ENCODE measurements around the gene CCDC39. TPM values are rescaled to one million over a fixed set of nuclear protein-coding genes. Genes with fewer than 3 reads are reported as not detected.
"Not testable (repeated sequence)": the region's sequence is repeated elsewhere in the genome, so short reads cannot be mapped to it uniquely, and the experiment has no call there.

CCDC39 gene
- total RNA-seq, 1 donor from 2014 or later = not detected

DNA sequence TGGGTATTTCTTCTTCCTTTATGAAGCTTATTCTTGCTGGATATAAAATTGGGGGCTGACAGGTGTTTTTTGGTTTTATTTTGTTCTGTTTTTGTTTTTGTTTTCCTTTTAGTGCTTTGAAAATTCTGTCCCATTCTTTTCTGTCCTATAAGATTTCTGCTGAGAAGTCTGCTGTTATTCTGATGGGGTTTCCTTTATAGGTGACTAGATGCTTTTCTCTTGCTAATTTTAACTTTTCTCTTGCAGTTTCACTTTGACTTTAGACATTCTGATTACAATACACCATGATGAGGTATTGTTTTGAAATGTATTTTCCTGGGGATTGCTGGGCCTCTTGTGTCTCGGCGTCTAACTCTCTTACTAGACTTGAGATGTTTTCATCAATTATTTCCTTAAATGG, 54.6 kb downstream of the CCDC39 start:
- no peak for DNase-seq (ENCODE audit: low read depth, low spot score)

DNA sequence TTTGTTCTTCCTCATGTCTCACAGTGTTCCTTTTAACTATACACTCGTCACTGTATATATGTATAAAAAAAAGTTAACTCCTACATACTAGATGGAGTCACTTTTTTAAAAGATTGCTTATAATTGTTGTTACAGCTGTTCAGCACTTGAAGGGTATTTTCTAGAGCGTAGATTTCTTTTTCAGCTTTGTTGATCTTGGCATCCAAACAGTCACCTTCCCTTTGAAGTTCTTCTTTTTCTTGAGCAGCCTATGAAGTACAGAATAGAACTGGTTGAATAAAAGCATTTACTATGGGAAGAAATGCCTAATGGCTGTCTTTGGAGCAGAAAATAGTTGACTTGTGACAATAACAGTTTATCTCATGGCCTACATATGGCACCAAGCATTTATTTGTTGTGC, 59.6 kb downstream of the CCDC39 start:
- peak; percentile 27 for DNase-seq (ENCODE audit: low read depth, low spot score)

DNA sequence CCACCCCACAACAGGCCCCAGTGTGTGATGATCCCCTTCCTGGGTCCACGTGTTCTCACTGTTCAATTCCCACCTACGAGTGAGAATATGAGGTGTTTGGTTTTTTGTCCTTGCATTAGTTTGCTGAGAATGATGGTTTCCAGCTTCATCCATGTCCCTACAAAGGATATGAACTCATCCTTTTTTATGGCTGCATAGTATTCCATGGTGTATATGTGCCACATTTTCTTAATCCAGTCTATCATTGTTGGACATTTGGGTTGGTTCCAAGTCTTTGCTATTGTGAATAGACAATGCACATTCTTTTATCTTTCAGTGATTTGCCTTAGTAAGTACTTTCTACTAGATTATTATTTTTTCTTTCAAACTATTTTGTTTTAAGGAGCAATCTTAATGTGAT, 60.7 kb downstream of the CCDC39 start:
- DNase-seq (ENCODE audit: low read depth, low spot score) = not testable (repeated sequence)

DNA sequence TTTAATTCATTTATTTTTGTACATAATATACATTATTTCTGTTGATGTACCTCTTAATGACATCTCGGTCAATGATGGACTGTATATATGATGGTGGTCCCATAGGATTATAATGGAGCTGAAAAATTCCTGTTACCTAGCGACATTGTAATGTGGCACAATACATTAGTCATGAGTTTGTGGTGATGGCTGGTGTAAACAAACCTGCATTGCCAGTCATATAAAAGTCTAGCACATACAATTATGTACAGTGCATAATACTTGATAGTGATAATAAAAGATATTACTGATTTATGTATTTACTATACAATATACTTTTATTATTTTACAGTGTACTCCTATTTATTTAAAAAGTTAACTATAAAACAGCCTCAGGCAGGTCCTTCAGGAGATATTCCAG, 62.2 kb downstream of the CCDC39 start:
- DNase-seq (ENCODE audit: low read depth, low spot score) = no peak

DNA sequence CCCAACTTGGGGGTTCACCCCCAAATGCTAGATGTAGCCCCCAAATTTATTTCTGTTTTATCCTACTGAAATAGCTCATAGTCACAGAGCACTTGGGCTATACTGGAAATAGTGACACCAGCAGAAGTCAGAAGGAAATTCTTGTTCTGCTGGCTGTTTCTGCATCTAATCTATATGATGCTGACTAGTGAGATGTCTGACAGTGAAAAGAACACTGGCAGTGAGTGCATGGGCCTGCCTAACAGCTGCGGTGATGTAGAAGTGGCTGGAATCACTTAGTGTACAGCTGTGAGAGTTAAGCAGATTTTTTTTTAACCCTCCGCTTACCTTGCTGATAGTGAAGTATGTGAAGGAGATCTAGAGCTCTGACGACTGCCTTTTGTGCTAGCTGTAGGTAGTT, 63.3 kb downstream of the CCDC39 start:
- no peak for DNase-seq (ENCODE audit: low read depth, low spot score)

DNA sequence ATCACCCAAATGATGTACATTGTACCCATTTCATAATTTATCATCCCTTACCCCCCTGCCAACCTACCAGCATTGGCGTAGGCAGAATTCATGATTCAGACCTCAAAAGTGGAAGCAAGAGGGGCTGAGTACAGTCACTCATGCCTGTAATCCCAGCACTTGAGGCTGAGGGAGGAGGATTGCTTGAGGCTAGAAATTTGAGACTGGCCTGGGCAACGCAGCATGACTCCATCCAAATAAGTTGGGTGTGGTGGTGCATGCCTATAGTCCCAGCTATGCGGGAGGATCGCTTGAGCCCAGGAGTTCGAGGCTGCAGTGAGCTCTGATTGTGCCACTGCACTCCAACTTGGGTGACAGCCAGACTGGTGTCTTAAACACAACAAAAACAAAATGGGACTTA, 66.9 kb downstream of the CCDC39 start:
- no peak for DNase-seq (ENCODE audit: low read depth, low spot score)

DNA sequence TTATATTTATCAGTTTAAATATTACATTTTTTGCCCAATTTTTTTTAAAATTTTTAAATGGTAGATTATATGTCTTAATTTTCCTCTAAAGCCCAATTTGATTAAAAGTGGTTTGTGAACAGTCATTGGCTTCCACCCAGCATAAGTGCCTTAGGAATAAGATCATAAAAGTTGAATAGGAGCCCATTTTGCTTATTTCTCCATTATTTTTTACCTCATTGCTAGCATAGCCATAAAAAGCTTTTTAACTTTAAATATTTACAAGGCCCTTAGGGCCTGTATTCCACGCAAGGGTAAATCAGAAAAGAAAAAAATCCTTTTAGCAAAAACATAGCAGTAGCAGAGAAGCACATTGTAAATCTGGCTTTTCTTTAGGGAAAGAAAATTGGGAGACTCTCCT, 68.3 kb downstream of the CCDC39 start:
- no peak for DNase-seq (ENCODE audit: low read depth, low spot score)

DNA sequence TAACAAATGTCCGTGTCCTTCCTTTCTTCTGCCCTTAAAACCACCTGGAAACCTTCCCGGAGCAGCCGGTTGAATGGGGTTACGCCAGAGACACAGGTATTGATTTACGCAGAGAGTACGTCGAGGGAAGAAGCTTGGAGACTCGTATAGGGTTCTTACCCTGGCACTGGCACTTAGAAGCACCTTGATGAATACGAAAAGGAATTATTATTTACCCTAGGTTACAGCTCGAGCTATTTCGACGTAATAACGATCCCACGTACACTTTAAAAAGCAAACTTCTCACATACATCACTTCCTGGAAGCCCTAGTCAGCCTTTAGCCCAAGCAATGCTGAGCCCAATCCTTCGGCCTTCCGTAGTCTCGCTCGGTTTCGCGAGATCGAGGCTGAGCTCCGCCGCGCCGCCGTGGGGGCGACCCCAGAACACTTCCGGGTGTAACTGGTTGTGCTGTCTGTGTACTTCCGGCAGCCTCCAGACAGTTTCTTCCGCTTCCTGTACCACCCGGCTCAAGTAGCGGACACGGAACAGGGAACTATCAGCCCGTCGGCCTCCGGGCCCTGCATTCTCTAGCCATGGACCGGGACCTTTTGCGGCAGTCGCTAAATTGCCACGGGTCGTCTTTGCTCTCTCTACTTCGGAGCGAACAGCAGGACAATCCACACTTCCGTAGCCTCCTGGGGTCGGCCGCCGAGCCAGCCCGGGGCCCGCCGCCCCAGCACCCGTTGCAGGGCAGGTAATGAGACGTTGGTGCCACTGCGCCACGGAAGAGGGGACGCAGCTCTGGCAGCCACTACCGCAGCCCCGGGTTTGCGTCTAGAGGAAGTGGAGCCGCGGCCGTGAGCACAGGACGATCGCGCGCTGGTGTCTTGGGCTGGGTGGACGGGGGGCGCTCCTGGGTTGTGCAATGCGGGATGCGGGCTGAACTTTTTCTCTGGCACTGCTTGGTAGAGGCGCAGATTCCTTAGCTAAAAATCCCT, 77.3 kb downstream of the CCDC39 start, which contains the start of gene TTC14:
Gene TTC14 (plus strand): TSS at position 476 of the 979 bp plus-strand sequence. CDS start 99 bp downstream, at position 575.
- DNase-seq (ENCODE audit: low read depth, low spot score) = peak; percentile 81

DNA sequence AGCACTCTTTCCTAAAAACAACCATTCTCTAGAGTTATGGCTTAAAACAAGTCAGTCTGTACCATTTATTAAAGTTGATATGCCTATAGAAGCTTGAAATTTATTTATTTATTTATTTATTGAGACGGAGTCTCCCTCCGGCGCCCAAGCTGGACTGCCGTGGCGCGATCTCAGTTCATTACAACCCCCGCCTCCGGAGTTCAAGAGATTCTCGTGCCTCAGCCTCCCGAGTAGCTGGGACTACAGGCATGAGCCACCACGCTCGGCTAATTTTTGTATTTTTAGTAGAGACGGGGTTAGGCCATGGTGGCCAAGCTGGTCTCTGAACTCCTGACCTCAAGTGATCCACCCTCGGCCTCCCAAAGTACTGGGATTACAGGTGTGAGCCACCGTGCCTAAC, 78.8 kb downstream of the CCDC39 start:
- no peak for DNase-seq (ENCODE audit: low read depth, low spot score)

DNA sequence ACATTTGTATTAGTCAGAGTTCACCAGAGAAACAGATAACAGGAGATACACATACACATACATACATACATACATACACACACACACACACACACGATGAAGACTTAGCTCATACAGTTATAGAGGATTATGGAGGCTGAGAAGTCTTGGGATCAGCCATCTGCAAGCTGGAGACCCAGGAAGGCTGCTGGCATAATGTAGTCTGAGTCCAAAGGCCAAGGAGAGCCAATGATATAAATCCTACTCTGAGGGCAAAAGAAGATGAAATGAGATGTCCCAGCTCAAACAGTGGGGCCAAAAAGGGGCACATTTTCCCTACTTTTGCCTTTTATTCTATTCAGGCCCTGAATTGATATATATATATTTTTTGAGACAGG, 83.7 kb downstream of the CCDC39 start:
- DNase-seq (ENCODE audit: low read depth, low spot score) = no peak

DNA sequence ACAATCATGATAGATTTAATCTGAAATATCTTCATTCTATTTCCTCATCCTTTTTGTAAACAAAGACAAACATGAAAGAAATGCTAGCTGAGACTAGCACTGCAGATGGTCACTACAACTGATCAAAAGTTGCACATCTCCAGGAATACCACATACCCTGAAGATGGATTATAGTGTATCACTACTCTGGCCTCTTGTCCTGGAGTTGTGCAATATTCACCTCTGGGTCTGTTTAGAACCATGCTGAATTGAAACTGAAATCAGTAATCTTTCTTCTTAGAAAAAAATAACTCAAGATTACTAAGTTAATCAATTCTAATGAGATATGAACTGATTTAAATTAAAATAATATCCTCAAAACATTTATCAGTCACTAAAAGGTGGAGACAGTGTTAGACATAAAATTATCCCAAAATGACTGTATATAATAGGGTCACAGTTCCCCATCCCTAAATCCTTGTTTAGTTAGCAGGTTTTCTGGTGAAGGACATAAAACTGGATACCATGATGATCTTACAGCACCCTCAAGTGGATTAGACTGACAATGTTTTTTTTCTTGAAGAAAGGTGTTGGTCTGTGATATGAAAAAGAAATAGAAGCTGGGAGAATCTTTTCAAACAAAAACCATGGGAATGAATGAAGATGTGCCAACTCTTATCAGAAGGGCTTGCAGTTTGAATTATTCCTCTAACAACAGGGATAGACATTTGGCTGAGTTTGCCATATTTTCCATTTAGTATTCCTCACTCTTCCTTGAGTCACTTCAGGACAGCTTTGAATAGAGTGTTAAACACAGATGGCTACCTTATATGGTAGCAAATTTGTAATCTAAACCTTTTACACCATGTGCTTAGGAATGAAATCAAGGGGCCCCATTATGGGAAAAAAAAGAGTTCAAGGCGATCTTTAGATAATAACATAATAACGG, 84.4 kb downstream of the CCDC39 start:
- DNase-seq (ENCODE audit: low read depth, low spot score) = peak; percentile 1

DNA sequence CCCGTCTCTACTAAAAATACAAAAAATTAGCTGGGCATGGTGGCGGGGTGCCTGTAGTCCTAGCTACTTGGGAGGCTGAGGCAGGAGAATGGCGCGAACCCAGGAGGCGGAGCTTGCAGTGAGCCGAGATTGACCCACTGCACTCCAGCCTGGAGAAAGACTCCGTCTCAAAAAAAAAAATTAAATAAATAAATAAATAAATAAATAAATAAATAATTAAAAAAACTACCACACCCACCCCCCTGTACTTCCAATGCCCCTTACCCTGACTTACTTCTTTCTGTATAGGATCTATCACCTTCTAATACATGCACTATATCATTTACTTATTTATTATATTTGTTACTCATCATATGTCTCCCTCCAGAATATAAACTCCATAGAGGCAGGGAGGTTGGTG, 85.7 kb downstream of the CCDC39 start:
- DNase-seq (ENCODE audit: low read depth, low spot score) = not testable (repeated sequence)

DNA sequence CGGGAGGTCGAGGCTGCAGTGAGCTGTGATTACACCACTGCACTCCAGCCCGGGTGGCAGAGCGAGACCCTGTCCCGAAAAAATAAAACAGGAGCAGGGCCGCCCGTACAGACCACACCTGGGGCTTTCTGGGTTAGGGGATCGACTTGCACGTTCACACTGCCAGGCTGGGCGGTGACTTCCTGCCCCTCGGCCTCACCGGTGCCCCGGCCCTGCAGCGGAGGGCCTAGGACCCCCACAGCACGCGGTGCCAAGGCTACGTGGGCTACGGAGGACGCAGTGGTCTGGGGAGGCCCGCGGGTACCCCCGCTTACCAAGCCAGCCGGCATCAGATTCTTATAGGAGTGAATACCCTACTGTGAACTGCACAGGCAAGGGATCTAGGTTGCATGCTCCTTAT, 88.9 kb downstream of the CCDC39 start:
- DNase-seq (ENCODE audit: low read depth, low spot score) = no peak

DNA sequence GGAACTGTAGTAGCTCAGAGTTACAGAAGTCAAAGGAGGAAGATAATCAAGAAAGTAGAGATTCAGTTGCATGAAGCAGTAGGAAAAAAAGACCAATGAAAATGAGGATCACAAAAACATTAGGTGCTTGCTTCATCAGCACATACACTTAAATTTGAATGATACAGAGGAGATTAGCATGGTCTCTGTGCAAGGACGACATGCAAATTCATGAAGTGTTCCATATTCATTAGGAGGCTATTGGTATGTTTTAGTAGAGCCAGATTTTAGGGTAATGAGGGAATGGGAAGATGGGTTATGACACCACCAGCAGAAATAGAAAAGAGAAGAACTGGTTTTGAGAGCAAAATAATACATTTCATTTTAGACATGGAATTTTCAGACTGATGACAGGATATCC, 98.4 kb downstream of the CCDC39 start:
- no peak for DNase-seq (ENCODE audit: low read depth, low spot score)

DNA sequence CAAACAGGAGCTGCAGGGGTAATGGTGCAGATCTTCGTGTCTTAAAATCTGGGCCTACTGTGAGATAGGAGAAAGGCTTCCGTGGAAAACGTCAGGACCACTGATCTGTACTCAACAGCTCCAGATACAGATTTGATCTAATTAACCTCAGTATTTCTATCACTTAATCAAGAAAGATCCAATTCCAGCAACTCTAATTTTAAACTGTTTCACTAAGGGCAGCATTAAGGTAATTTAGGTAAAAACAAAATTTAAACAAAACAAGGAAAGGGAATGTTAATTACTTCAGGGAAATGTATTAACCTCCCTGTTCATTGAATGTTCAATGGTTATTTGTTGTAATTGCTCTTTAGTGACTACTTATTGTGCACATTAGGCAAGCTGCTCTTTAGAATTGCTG, 103.7 kb downstream of the CCDC39 start:
- no peak for DNase-seq (ENCODE audit: low read depth, low spot score)

DNA sequence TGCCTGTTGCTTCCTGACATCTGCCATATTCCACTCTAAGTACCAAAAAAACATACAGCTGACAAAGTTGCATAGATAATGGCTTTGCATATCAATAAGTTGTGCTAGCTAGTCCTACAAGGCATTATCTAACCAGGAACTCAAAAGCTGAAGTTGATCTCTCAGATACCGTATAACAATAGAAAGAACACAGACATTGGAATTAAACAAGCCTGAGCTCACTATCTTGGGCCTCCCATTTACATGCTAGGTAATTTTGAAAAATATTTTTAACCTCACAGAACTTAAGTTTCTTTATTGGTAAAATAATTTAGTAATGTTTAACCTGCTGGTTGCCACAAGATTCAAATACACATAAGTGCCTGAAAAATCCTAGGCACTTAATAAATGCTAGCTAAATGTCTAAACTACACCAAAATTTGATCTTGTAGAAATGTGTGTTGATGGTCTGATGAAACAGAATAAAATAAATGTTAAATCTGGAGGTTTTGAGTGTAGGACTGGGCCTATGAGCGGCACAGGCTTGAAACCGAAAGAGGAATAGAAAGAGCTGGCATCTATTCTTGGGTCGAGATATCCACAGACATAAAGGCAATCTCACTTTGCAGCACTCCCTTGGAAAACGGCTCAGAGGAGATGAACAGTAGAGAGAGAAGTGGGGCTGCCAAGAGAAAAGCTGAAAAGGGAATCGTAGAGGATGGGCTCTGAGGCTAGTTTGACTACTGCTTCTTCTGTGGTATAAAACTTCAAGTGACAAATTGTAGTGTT, 107.3 kb downstream of the CCDC39 start:
- no peak for DNase-seq (ENCODE audit: low read depth, low spot score)

DNA sequence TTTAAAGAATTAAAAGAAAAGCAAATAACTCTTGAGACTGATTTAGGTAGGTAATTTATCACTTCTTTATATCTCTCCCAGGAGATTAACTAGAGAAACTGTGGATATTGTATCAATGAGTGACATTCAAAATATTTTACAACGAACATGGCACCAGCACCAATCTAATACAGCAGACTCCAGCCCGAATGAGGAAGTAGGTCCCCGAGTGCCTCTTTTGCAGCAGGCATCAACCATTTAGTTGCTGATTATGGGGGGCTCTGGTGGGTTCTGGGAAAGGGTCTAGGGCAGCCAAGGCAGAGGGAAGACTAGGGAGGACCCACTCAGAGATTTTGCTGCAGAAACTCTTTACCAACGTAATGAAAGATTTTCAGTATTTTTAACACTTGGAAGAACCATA, 109.1 kb downstream of the CCDC39 start:
- no peak for DNase-seq (ENCODE audit: low read depth, low spot score)

DNA sequence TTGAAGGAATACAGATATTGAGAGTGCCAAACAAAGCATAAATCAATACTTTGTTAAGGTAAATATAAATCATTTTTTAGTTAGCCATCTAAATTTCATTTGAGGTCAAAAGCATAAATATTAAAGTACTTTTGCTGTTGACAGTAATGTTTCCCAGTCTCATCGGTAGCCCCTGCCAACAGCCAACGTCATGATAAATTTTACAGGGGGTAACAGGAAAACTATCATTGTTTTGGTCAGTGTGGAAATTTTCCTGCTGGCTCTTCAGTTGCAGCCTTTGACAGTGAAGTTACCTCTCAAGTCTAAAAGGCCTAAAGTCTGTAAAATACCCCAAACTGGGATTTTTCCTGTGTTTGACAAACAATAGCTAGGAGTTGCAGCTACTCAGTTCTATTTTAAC, 114.6 kb downstream of the CCDC39 start:
- no peak for DNase-seq (ENCODE audit: low read depth, low spot score)

All from pulmonary artery endothelial cell (primary cell).